K562 (cell line): Measurements from ENCODE around the gene NFKBIA. TPM values are rescaled to one million over a fixed set of nuclear protein-coding genes. Genes with fewer than 3 reads are reported as not detected.

ENCODE experiments used
- ARID4B ChIP-seq: sonication (generic); formaldehyde crosslinking; IDR thresholded peaks from 2 replicates; pipeline ENCODE4 v1.8.0; 2022; ENCODE audit warnings: mild to moderate bottlenecking, missing genetic modification reagents
- CREB3L1 ChIP-seq: fragments of 450-650 bp; IDR thresholded peaks from 2 replicates; pipeline ENCODE4 v1.6.1; 2014; ENCODE audit warnings: low read depth, mild to moderate bottlenecking, moderate library complexity, borderline replicate concordance
- FOXP1 ChIP-seq: sonication (generic); formaldehyde crosslinking; IDR thresholded peaks from 2 replicates; pipeline ENCODE4 v1.8.0; 2022; ENCODE audit warnings: mild to moderate bottlenecking, missing genetic modification reagents
- NR2C2 ChIP-seq, 2 experiments: fragments of 200-800 bp in 1 of 2; sonication (Bioruptor generic) in 1 of 2; sonication (generic) in 1 of 2; formaldehyde crosslinking in 1 of 2; IDR thresholded peaks; 2 replicates each; pipeline versions ENCODE4 v1.6.1 to v1.8.0; 2016 to 2022; ENCODE audit warnings: mild to moderate bottlenecking in 1 of 2, missing compliant biosample characterization in 1 of 2, missing genetic modification characterization in 1 of 2, missing genetic modification reagents in 1 of 2
- REST ChIP-seq, 2 experiments: fragments of 450-650 bp; formaldehyde crosslinking in 1 of 2; IDR thresholded peaks; 2 replicates each; pipeline versions ENCODE4 v1.4.0 to v1.6.1; 2014 to 2020; ENCODE audit warnings: mild to moderate bottlenecking in 2 of 2, borderline replicate concordance in 1 of 2, low read depth in 1 of 2
- ZNF253 ChIP-seq: fragments of 250-450 bp; sonication (Bioruptor Pico); conservative IDR thresholded peaks from 2 replicates; pipeline ENCODE4 v1.6.1; 2021; ENCODE audit warnings: mild to moderate bottlenecking
- polyA plus RNA-seq, 8 experiments: library from polyadenylated mRNA; depleted of rRNA in 4 of 8; stranded (reverse) in 5 of 8; unstranded in 3 of 8; fragments of >200 nt; fragmentation: Nextera tagmentation in 2 of 8; fragmentation: Illumina TruSeq in 1 of 8; extraction: Ambion mirVana in 2 of 8; extraction: Trizol in 1 of 8; gene quantifications; 2 replicates each; pipeline versions ENCODE4 v1.2.1 to v1.2.3, GENCODE V29; 2011 to 2014; ENCODE audit warnings: inconsistent platforms in 1 of 8, missing spikeins in 1 of 8
- total RNA-seq, 7 experiments: library from RNA; depleted of rRNA in 6 of 7; stranded (reverse); fragments of >200 nt in 6 of 7; fragmentation: Illumina TruSeq in 2 of 7; extraction: Trizol in 2 of 7; gene quantifications; 2 replicates each; pipeline versions ENCODE4 v1.2.1 to v1.2.3, GENCODE V29; 2011 to 2021; ENCODE audit warnings: low replicate concordance in 1 of 7
- TF ChIP-seq, protein P1 (sequence below): fragments of 450-650 bp; IDR thresholded peaks from 2 replicates; pipeline ENCODE4 v1.6.1; 2016; ENCODE audit warnings: mild to moderate bottlenecking

The NFKBIA gene
- total and polyA plus RNA-seq, 9 of the 15 experiments (the other 6 are each of a cell fraction or from before 2014, with no cell fraction given), result 6.9 to 31.8 (median 18.2) TPM

GRCh38 chr14:35404449-35405303 is at the start of gene NFKBIA (continued):
- TF ChIP-seq REST (IDR thresholded peaks at IDR 0.05; ENCODE audit: borderline replicate concordance) (no peak), REST (CRISPR knock-in tag; IDR thresholded peaks at IDR 0.05; ENCODE audit: low read depth) (no peak), FOXP1 (CRISPR knock-in tag) (0 out of 2 replicates have a peak, but pooled peaks have one; percentile 63), ARID4B (peak; percentile 44; the same call in 1 of the 2 replicates), ZNF253 (CRISPR knock-in tag) (no peak), NR2C2 (CRISPR knock-in tag; IDR thresholded peaks at IDR 0.05) (no peak), NR2C2 (tag; IDR thresholded peaks at IDR 0.05) (no peak; the same call in none of the 2 replicates), CREB3L1 (0 out of 2 replicates have a peak, but pooled peaks have one; percentile 24)
- TF ChIP-seq, protein P1, sequence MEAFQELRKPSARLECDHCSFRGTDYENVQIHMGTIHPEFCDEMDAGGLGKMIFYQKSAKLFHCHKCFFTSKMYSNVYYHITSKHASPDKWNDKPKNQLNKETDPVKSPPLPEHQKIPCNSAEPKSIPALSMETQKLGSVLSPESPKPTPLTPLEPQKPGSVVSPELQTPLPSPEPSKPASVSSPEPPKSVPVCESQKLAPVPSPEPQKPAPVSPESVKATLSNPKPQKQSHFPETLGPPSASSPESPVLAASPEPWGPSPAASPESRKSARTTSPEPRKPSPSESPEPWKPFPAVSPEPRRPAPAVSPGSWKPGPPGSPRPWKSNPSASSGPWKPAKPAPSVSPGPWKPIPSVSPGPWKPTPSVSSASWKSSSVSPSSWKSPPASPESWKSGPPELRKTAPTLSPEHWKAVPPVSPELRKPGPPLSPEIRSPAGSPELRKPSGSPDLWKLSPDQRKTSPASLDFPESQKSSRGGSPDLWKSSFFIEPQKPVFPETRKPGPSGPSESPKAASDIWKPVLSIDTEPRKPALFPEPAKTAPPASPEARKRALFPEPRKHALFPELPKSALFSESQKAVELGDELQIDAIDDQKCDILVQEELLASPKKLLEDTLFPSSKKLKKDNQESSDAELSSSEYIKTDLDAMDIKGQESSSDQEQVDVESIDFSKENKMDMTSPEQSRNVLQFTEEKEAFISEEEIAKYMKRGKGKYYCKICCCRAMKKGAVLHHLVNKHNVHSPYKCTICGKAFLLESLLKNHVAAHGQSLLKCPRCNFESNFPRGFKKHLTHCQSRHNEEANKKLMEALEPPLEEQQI, result no peak
